Mucosa of rectum (tissue), 2 donors: ENCODE measurements around the gene RAB10.

Experiments
- H3K27ac ChIP-seq, 2 donors: one replicate each; pipeline ENCODE4 v1.7.0; 2013; ENCODE audit warnings: inconsistent platforms in 2 of 2, low read depth in 2 of 2, low read length in 2 of 2
- H3K27me3 ChIP-seq, 2 donors: one replicate each; pipeline ENCODE4 v1.7.0; 2013; ENCODE audit warnings: low read length in 2 of 2; ENCODE audit not compliant: control insufficient read depth in 2 of 2, insufficient read depth in 2 of 2
- H3K36me3 ChIP-seq, 2 donors: one replicate each; pipeline ENCODE4 v1.7.0; 2013; ENCODE audit warnings: low read length in 2 of 2; ENCODE audit not compliant: control insufficient read depth in 2 of 2, insufficient read depth in 2 of 2
- H3K4me1 ChIP-seq, 2 donors: one replicate each; pipeline ENCODE4 v1.7.0; 2013; ENCODE audit warnings: low read length in 2 of 2, mild to moderate bottlenecking in 1 of 2; ENCODE audit not compliant: control insufficient read depth in 2 of 2, insufficient read depth in 2 of 2
- H3K4me3 ChIP-seq, 2 donors: one replicate each; pipeline ENCODE4 v1.7.0; 2013; ENCODE audit warnings: low read length in 2 of 2
- H3K9ac ChIP-seq, 2 donors: one replicate each; pipeline ENCODE4 v1.7.0; 2013; ENCODE audit warnings: low read length in 2 of 2, low read depth in 1 of 2, mild to moderate bottlenecking in 1 of 2
- H3K9me3 ChIP-seq, 2 donors: one replicate each; pipeline ENCODE4 v1.7.0; 2013; ENCODE audit warnings: low read length in 2 of 2; ENCODE audit not compliant: control insufficient read depth in 2 of 2
- donor health status: healthy.
- donor health status: Normal muscosa, but diverticular disease.

The RAB10 gene

GRCh38 chr2:26182887-26183630, 149.2 kb downstream of the RAB10 start:
- Histone ChIP-seq H3K27ac (no peak overlapping the region), H3K9ac (no peak overlapping the region), H3K27me3 (no peaks in the 10 kb centered on the region), H3K36me3 (no peaks in the 10 kb centered on the region), H3K4me1 (peaks cover 6 to 18% of the 10 kb centered on the region in 2 donors), H3K9me3 (no peaks in the 10 kb centered on the region), H3K4me3 (no peak overlapping the region)

DNA sequence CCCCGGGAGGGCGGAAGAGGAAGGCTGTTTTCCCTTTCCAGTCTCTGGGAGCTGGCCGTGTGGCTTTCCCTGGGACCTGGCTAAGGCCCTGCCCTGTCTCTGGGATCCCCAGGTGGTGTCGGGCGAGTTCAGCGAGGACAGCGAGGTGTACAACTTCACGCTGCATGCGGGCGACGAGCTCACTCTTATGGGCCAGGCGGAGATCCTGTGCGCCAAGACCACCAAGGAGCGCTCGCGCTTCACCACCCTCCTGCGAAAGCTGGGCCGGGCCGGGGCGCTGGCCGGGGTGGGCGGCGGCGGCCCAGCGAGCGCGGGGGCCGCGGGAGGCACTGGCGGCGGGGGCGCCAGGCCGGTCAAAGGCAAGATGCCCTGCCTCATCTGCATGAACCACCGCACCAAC, 150.2 kb downstream of the RAB10 start:
- no peaks in the 10 kb centered on the region for H3K9me3 ChIP-seq
- peaks cover 6 to 14% of the 10 kb centered on the region in 2 donors for H3K4me1 ChIP-seq
- H3K9ac ChIP-seq, result peak overlapping the region in 1 of 2 donors; percentile 69
- H3K27ac ChIP-seq, result no peak overlapping the region
- no peaks in the 10 kb centered on the region for H3K36me3 ChIP-seq
- peak overlapping the region; percentile 67 to 74 for H3K4me3 ChIP-seq
- H3K27me3 ChIP-seq, result no peaks in the 10 kb centered on the region

- Histone ChIP-seq H3K27me3 (no peaks in the 10 kb centered on the region), H3K27ac (peak overlapping the region in 1 of 2 donors; percentile 53), H3K4me3 (peak overlapping the region; percentile 67 to 74), H3K9ac (peak overlapping the region in 1 of 2 donors; percentile 72), H3K36me3 (peaks cover 0 to 3% of the 10 kb centered on the region in 2 donors), H3K9me3 (no peaks in the 10 kb centered on the region), H3K4me1 (peaks cover 6 to 9% of the 10 kb centered on the region in 2 donors)
Measured at GRCh38 chr2:26184555-26185303, 150.8 kb downstream of the RAB10 start.

- Histone ChIP-seq H3K9me3 (no peaks in the 10 kb centered on the region), H3K27ac (peak overlapping the region in 1 of 2 donors; percentile 53), H3K4me3 (peak overlapping the region; percentile 27 to 56), H3K36me3 (peaks cover 0 to 6% of the 10 kb centered on the region in 2 donors), H3K27me3 (no peaks in the 10 kb centered on the region), H3K4me1 (peaks cover 6 to 9% of the 10 kb centered on the region in 2 donors), H3K9ac (peak overlapping the region in 1 of 2 donors; percentile 72)
Measured at GRCh38 chr2:26185304-26185928, 151.5 kb downstream of the RAB10 start.

DNA sequence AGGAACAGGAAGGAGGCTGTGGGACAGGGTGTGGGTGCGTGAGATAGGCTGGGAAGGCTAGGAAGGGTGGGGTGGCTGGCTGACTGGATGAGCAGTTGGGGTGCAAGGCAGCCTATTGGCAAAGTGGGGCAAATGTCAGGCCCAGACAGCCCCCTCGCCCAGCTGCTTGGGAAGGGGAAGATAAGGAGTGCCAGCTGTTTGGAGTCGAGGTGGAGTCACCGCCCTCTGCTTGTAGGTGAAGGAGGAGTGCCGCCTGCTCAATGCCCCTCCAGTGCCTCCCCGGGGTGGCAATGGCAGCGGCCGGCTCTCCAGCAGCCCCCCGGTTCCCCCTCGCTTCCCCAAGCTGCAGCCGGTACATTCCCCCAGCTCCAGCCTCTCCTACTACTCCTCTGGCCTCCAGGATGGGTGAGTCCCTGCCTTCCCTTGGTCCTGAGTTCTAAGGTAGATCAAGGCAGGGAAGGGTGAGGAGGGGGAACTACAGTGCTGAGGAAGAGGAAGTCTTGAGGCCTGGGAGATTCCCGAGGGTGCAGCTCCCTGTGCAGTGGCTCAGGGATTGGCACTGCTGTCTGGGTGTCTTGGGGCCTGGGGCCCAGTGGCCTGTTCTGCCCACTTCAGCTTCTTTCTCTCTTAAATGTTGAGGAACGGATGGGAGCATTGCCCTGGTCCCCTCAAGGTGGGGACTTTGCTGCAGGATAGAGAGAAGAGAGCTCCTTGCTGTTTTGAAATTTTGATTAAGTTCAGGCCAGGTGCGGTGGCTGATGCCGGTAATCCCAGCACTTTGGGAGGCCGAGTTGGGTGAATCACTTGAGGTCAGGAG, 152.3 kb downstream of the RAB10 start:
- H3K9ac ChIP-seq, result no peak overlapping the region
- peaks cover 2 to 13% of the 10 kb centered on the region in 2 donors for H3K36me3 ChIP-seq
- H3K4me3 ChIP-seq, result peak overlapping the region in 1 of 2 donors; percentile 56
- no peaks in the 10 kb centered on the region for H3K9me3 ChIP-seq
- peaks cover 6 to 9% of the 10 kb centered on the region in 2 donors for H3K4me1 ChIP-seq
- no peak overlapping the region for H3K27ac ChIP-seq
- H3K27me3 ChIP-seq, result no peaks in the 10 kb centered on the region
